GM18520 (cell line): Measurements from ENCODE around the gene FOXL2.

Source experiments
- ATAC-seq: cut with Tn5 transposase; IDR thresholded peaks from one replicate; pipeline ENCODE4 v1.9.1; 2021; ENCODE audit not compliant: unreplicated experiment

FOXL2 gene

GRCh38 chr3:138946663-138947494, at the start of gene FOXL2, which contains the start of gene FOXL2NB:
Gene FOXL2, minus strand, starts transcription at chr3:138947137. Its CDS starts 415 bp downstream, at chr3:138946722.
Gene FOXL2NB, plus strand, starts transcription at chr3:138947217. Its CDS starts 148 bp downstream, at chr3:138947365.
- no peak for ATAC-seq

GRCh38 chr3:138995706-138996105, 48.8 kb upstream of the FOXL2 start:
- ATAC-seq: no peak

GRCh38 chr3:138987181-138987580, 40.2 kb upstream of the FOXL2 start:
- ATAC-seq: no peak

- no peak for ATAC-seq
Measured at GRCh38 chr3:138985932-138986331, 39.0 kb upstream of the FOXL2 start.

GRCh38 chr3:138984816-138985215, 37.9 kb upstream of the FOXL2 start:
- ATAC-seq: no peak

- ATAC-seq: no peak
Measured at GRCh38 chr3:138976047-138976446, 29.1 kb upstream of the FOXL2 start.

- ATAC-seq: no peak
Measured at GRCh38 chr3:138975351-138975750, 28.4 kb upstream of the FOXL2 start.

GRCh38 chr3:138974462-138974861, 27.5 kb upstream of the FOXL2 start:
- ATAC-seq: no peak

GRCh38 chr3:138972941-138973340, 26.0 kb upstream of the FOXL2 start:
- no peak for ATAC-seq

GRCh38 chr3:138971766-138972320, 24.9 kb upstream of the FOXL2 start:
- no peak for ATAC-seq

- ATAC-seq: no peak
Measured at GRCh38 chr3:138964923-138965322, 18.0 kb upstream of the FOXL2 start.

- ATAC-seq: no peak
Measured at GRCh38 chr3:138964264-138964663, 17.3 kb upstream of the FOXL2 start.

- ATAC-seq: no peak
Measured at GRCh38 chr3:138962854-138963560, 16.1 kb upstream of the FOXL2 start.

- no peak for ATAC-seq
Measured at GRCh38 chr3:138960417-138960852, 13.5 kb upstream of the FOXL2 start.

GRCh38 chr3:138950701-138951100, 3.8 kb upstream of the FOXL2 start:
- ATAC-seq: no peak

- ATAC-seq: no peak
Measured at GRCh38 chr3:138950006-138950644, 3.2 kb upstream of the FOXL2 start.

- ATAC-seq: no peak
Measured at GRCh38 chr3:138949445-138950005, 2.6 kb upstream of the FOXL2 start.

GRCh38 chr3:138949002-138949418, 2.1 kb upstream of the FOXL2 start:
- no peak for ATAC-seq

- no peak for ATAC-seq
Measured at GRCh38 chr3:138948371-138949001, 1.5 kb upstream of the FOXL2 start.

GRCh38 chr3:138947495-138948121, 671 bp upstream of the FOXL2 start:
- ATAC-seq: no peak
